Cortex of kidney (tissue), 1 donor: ENCODE results near the gene PLEKHH2.

Experiments used
- DNase-seq: peaks from one replicate; lab custom pipeline; 2025; lab: John Stamatoyannopoulos, UW

Gene PLEKHH2

GRCh38 chr2:43762286-43762685 lies 125.2 kb downstream of the PLEKHH2 start:
- no peak for DNase-seq

- DNase-seq, result no peak
Observed at GRCh38 chr2:43763091-43763490, 126.0 kb downstream of the PLEKHH2 start.

- no peak for DNase-seq
Observed at GRCh38 chr2:43764086-43764705, 127.1 kb downstream of the PLEKHH2 start.

- DNase-seq, result no peak
Observed at GRCh38 chr2:43766006-43766405, 128.9 kb downstream of the PLEKHH2 start.

GRCh38 chr2:43773876-43774613 lies 137.0 kb downstream of the PLEKHH2 start, which contains the start of gene DYNC2LI1:
Gene DYNC2LI1 (plus strand): TSS chr2:43774039. CDS start chr2:43774139, 100 bp downstream.
- DNase-seq, result peak; percentile 36

GRCh38 chr2:43774617-43775016 lies 137.6 kb downstream of the PLEKHH2 start:
- no peak for DNase-seq

- no peak for DNase-seq
Observed at GRCh38 chr2:43776324-43776723, 139.3 kb downstream of the PLEKHH2 start.

- no peak for DNase-seq
Observed at GRCh38 chr2:43777306-43777926, 140.4 kb downstream of the PLEKHH2 start.

GRCh38 chr2:43778233-43778632 lies 141.2 kb downstream of the PLEKHH2 start:
- DNase-seq, result no peak

GRCh38 chr2:43787895-43788294 lies 150.8 kb downstream of the PLEKHH2 start:
- no peak for DNase-seq

GRCh38 chr2:43788646-43789045 lies 151.6 kb downstream of the PLEKHH2 start:
- no peak for DNase-seq

- DNase-seq, result no peak
Observed at GRCh38 chr2:43790147-43790546, 153.1 kb downstream of the PLEKHH2 start.

- no peak for DNase-seq
Observed at GRCh38 chr2:43791035-43791765, 154.1 kb downstream of the PLEKHH2 start.

- no peak for DNase-seq
Observed at GRCh38 chr2:43792653-43793052, 155.6 kb downstream of the PLEKHH2 start.

GRCh38 chr2:43794956-43795355 lies 157.9 kb downstream of the PLEKHH2 start:
- no peak for DNase-seq

- no peak for DNase-seq
Observed at GRCh38 chr2:43796206-43796605, 159.1 kb downstream of the PLEKHH2 start.

GRCh38 chr2:43798300-43798699 lies 161.2 kb downstream of the PLEKHH2 start:
- DNase-seq, result no peak

- DNase-seq, result no peak
Observed at GRCh38 chr2:43800894-43801293, 163.8 kb downstream of the PLEKHH2 start.

- DNase-seq, result no peak
Observed at GRCh38 chr2:43802135-43802534, 165.1 kb downstream of the PLEKHH2 start.

GRCh38 chr2:43803113-43803512 lies 166.1 kb downstream of the PLEKHH2 start:
- no peak for DNase-seq

GRCh38 chr2:43806719-43807031 lies 169.6 kb downstream of the PLEKHH2 start:
- DNase-seq, result no peak

- DNase-seq, result no peak
Observed at GRCh38 chr2:43810452-43810851, 173.4 kb downstream of the PLEKHH2 start.

- DNase-seq, result no peak
Observed at GRCh38 chr2:43810888-43811287, 173.8 kb downstream of the PLEKHH2 start.
